Activated CD8-positive, alpha-beta memory T cell treated with anti-CD3 and anti-CD28 coated beads, Interleukin-2, amount 50 U/mL, for 1 hour (primary cell): ENCODE results near the gene DPY19L3.
"Not testable (repeated sequence)": the region's sequence is repeated elsewhere in the genome, so short reads cannot be mapped to it uniquely, and the experiment has no call there.

Experiments
- DNase-seq: peaks from one replicate; pipeline ENCODE4 v3.0.0-alpha.2; 2020; ENCODE audit errors: extremely low read depth

Gene DPY19L3

GRCh38 chr19:32396046-32396652 lies 9.4 kb upstream of the DPY19L3 start:
- DNase-seq = no peak

GRCh38 chr19:32397671-32398101 lies 7.9 kb upstream of the DPY19L3 start:
- no peak for DNase-seq

GRCh38 chr19:32401992-32402391 lies 3.6 kb upstream of the DPY19L3 start:
- DNase-seq = no peak

- DNase-seq = no peak
These were observed 2.1 kb upstream of the DPY19L3 start for GRCh38 chr19:32403291-32403995.

- no peak for DNase-seq
These were observed 1.2 kb upstream of the DPY19L3 start for GRCh38 chr19:32404213-32404932.

GRCh38 chr19:32404933-32405430 lies 588 bp upstream of the DPY19L3 start:
- no peak for DNase-seq

GRCh38 chr19:32406161-32407003 lies 812 bp downstream of the DPY19L3 start:
- no peak for DNase-seq

- DNase-seq = no peak
These were observed 1.7 kb downstream of the DPY19L3 start for GRCh38 chr19:32407004-32407992.

GRCh38 chr19:32415246-32415645 lies 9.7 kb downstream of the DPY19L3 start:
- DNase-seq = no peak

- DNase-seq = no peak
These were observed 10.1 kb downstream of the DPY19L3 start for GRCh38 chr19:32415669-32416068.

GRCh38 chr19:32416749-32417456 lies 11.3 kb downstream of the DPY19L3 start:
- no peak for DNase-seq

- no peak for DNase-seq
These were observed 12.6 kb downstream of the DPY19L3 start for GRCh38 chr19:32418155-32418554.

GRCh38 chr19:32421589-32422361 lies 16.2 kb downstream of the DPY19L3 start:
- no peak for DNase-seq

- no peak for DNase-seq
These were observed 16.9 kb downstream of the DPY19L3 start for GRCh38 chr19:32422435-32422834.

- not testable (repeated sequence) for DNase-seq
These were observed 18.4 kb downstream of the DPY19L3 start for GRCh38 chr19:32423944-32424343.

- DNase-seq = no peak
These were observed 22.0 kb downstream of the DPY19L3 start for GRCh38 chr19:32427536-32427935.

- DNase-seq = no peak
These were observed 31.1 kb downstream of the DPY19L3 start for GRCh38 chr19:32436692-32437091.

GRCh38 chr19:32437096-32437495 lies 31.5 kb downstream of the DPY19L3 start:
- DNase-seq = no peak

GRCh38 chr19:32438751-32439150 lies 33.2 kb downstream of the DPY19L3 start:
- DNase-seq = no peak
